Ascending aorta (tissue), 2 donors: ENCODE data around the gene SCAND1. TPM values are rescaled to one million over a fixed set of nuclear protein-coding genes. Genes with fewer than 3 reads are reported as not detected.

Experiments used
- DNase-seq, 2 donors: peaks; one replicate each; pipeline ENCODE4 v3.0.0-alpha.2; 2019; ENCODE audit warnings: low spot score in 2 of 2
- H3K27ac ChIP-seq, 2 donors: fragments of 200-600 bp; sonication (generic); one replicate each; pipeline ENCODE4 v1.5.1; 2016 to 2017; ENCODE audit warnings: mild to moderate bottlenecking in 1 of 2
- H3K27me3 ChIP-seq: fragments of 200-600 bp; sonication (generic); one replicate; pipeline ENCODE4 v1.5.1; 2017
- H3K36me3 ChIP-seq, 2 donors: fragments of 200-600 bp; sonication (generic); one replicate each; pipeline ENCODE4 v1.5.1; 2016
- H3K4me1 ChIP-seq, 2 donors: fragments of 200-600 bp; sonication (generic); one replicate each; pipeline ENCODE4 v1.5.1; 2016 to 2017; ENCODE audit warnings: mild to moderate bottlenecking in 1 of 2
- H3K4me3 ChIP-seq, 2 donors: fragments of 200-600 bp; sonication (generic); one replicate each; pipeline ENCODE4 v1.5.1; 2016 to 2017; ENCODE audit warnings: mild to moderate bottlenecking in 1 of 2
- H3K9me3 ChIP-seq, 2 donors: fragments of 200-600 bp; sonication (generic); one replicate each; pipeline ENCODE4 v1.5.1; 2016
- intact Hi-C: fragments of 100-400 bp; cut with DNase I; formaldehyde crosslinking; loops from one replicate; pipeline ENCODE4 v1.15.1; 2023
- total RNA-seq: library from RNA; depleted of rRNA; stranded (reverse); fragments of >200 nt; gene quantifications from one replicate; pipeline ENCODE4 v1.1.0, GENCODE V29; 2016
- TF ChIP-seq, protein P1 (sequence below), 3 experiments: fragments of 200-600 bp in 2 of 3; fragments of 450-650 bp in 1 of 3; sonication (generic) in 2 of 3; IDR thresholded peaks; one replicate each; pipeline ENCODE4 v1.5.1; 2016 to 2019; ENCODE audit warnings: antibody characterized with exemption in 3 of 3, mild to moderate bottlenecking in 1 of 3, moderate library complexity in 1 of 3

The SCAND1 gene
- total RNA-seq, 1 donor from 2014 or later = 146 TPM

DNA sequence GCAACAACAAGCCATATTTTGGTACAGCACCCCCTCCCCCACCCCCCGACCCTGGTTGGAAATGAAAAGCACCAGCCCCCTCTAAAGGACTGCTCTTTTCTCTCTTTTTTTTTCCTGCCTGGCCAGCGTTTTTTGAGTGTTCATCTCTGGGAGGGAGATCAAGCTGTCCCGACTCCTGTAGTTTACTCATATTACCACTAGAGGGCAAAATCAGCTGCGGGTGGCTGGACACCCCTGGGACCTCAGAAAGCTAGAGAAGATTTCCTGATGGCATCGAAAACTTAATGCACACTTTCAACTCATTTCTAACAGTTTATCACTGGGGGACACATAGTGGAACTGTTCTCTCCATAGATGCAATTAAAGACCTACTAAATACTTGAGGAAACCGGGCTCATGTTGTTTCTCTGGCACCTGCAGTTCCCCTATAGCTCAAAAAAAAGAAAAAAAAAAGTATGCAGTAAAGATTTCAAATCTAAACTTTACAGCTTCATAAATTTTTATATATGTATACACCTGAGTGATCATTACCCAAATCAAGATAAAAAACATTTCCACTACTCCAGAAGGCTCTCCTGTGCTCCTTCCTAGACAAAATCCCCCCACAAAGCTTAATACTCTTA is 38.5 kb upstream of the SCAND1 start:
- Histone ChIP-seq H3K4me3 (no peak overlapping the region), H3K27me3 (no peaks in the 10 kb centered on the region), H3K36me3 (no peaks in the 10 kb centered on the region), H3K9me3 (no peaks in the 10 kb centered on the region), H3K4me1 (no peaks in the 10 kb centered on the region), H3K27ac (no peak overlapping the region)
- no peak for DNase-seq
- intact Hi-C loops = no loop called here
- TF ChIP-seq, protein P1, sequence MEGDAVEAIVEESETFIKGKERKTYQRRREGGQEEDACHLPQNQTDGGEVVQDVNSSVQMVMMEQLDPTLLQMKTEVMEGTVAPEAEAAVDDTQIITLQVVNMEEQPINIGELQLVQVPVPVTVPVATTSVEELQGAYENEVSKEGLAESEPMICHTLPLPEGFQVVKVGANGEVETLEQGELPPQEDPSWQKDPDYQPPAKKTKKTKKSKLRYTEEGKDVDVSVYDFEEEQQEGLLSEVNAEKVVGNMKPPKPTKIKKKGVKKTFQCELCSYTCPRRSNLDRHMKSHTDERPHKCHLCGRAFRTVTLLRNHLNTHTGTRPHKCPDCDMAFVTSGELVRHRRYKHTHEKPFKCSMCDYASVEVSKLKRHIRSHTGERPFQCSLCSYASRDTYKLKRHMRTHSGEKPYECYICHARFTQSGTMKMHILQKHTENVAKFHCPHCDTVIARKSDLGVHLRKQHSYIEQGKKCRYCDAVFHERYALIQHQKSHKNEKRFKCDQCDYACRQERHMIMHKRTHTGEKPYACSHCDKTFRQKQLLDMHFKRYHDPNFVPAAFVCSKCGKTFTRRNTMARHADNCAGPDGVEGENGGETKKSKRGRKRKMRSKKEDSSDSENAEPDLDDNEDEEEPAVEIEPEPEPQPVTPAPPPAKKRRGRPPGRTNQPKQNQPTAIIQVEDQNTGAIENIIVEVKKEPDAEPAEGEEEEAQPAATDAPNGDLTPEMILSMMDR (IDR thresholded peaks at IDR 0.05) = peak; percentile 68 to 85 (median 83)

DNA sequence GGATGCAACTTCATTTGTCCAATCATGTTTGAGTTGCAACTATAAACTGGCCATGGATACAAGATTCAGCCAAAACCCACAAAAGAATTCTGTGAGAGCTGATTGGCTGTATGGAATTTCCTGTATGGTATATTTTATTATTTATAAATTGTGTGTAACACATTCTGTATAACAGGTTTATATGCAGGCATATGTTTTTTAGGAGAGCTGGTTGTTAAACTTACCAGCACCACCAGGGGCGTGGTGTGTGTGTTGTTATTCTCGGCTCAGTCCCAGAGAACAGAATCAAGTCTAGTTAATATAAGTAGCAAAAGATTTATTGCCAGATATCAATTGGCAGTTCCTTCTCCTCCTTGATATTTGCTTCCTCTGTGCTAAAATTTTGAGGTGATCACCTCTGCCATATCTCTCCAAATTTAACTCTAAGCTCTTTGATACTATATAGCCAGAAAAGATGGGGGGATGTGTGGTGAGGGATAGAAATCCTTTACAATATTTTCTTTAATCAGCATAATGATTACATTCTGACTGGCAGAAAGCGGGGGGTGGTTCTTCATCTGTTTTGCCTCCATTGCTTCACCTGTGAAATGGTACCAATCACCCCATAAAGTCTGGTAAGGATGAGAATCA is 37.0 kb upstream of the SCAND1 start:
- TF ChIP-seq, protein P1 (IDR thresholded peaks at IDR 0.05) = peak in 1 of 3 experiments; percentile 34
- H3K27me3 ChIP-seq = no peaks in the 10 kb centered on the region
- H3K4me1 ChIP-seq = no peaks in the 10 kb centered on the region
- H3K36me3 ChIP-seq = no peaks in the 10 kb centered on the region
- DNase-seq = no peak
- intact Hi-C loops = no loop called here
- H3K27ac ChIP-seq = no peak overlapping the region
- H3K9me3 ChIP-seq = no peaks in the 10 kb centered on the region
- no peak overlapping the region for H3K4me3 ChIP-seq

DNA sequence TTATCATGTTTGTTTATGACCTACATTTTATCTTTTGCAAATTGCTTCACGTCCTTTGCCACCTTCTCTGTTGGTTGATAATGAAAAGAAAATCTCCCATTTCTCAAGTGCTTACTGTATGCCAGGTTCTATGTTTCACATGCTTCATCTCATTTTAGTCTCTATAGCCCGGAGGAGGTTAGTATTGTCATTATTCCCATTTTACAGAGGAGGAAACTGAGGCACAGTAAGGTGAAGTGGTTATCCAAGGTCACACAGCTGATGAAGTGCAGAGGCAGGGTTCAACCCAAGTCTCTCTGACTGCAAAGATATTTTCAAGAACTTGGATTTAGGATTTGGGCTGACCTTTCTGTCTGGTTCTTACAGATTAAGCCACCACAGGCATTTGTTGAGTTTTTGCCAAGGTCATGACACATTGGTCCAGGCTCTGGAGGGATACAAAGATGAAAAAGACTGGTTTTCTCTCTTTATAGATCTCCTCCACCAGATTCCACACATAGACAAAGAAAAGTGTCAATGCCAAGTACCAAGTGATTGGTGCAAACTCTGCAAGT is 34.7 kb upstream of the SCAND1 start:
- no peaks in the 10 kb centered on the region for H3K9me3 ChIP-seq
- no peak for DNase-seq
- H3K36me3 ChIP-seq = no peaks in the 10 kb centered on the region
- intact Hi-C loops = no loop called here
- H3K27ac ChIP-seq = no peak overlapping the region
- no peak overlapping the region for H3K4me3 ChIP-seq
- H3K4me1 ChIP-seq = no peaks in the 10 kb centered on the region
- no peaks in the 10 kb centered on the region for H3K27me3 ChIP-seq
- TF ChIP-seq, protein P1 (IDR thresholded peaks at IDR 0.05) = no peak

DNA sequence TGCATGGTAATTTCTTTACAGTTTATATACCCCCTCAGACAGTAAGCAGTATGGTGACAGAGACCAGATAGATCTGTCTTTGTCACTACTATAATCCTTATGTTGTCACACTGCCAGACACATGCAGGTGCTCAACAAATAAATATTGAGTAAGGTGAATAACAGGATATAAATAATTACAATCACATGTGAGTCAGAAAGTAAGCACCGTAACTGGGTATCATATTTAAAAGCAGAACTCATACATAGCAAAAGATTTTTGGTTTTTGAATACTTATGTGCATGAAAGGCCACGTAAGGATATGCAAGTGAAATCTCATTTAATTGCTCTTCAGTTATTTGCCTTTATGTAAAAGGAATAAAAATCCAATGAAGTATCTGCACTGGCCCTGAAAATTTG is 31.5 kb upstream of the SCAND1 start:
- no peak for DNase-seq
- Histone ChIP-seq H3K4me3 (no peak overlapping the region), H3K27me3 (no peaks in the 10 kb centered on the region), H3K36me3 (no peaks in the 10 kb centered on the region), H3K9me3 (no peaks in the 10 kb centered on the region), H3K27ac (no peak overlapping the region), H3K4me1 (no peaks in the 10 kb centered on the region)
- intact Hi-C loops = no loop called here
- TF ChIP-seq, protein P1 (IDR thresholded peaks at IDR 0.05) = no peak

DNA sequence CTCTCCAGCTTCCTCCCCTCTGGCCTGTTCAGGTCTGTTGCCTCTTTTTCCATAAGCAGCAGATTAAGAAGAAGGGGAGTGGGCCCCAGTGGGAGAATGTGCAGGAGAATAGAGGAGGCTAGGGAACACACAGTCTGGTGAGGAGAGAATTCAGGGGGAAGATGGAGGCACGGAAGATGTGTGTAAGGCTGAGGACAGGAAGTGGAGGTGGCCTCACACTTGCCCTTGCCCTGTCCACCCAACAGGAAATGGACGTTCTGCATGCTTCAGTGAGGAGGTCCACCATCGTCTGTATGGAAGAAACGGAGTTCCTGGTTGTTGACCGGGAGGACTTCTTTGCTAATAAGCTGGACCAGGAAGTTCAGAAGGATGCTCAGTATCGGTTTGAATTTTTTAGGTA is 30.1 kb upstream of the SCAND1 start:
- Histone ChIP-seq H3K9me3 (no peaks in the 10 kb centered on the region), H3K4me1 (no peaks in the 10 kb centered on the region), H3K36me3 (no peaks in the 10 kb centered on the region), H3K4me3 (no peak overlapping the region), H3K27ac (no peak overlapping the region), H3K27me3 (no peaks in the 10 kb centered on the region)
- no peak for DNase-seq
- TF ChIP-seq, protein P1 (IDR thresholded peaks at IDR 0.05) = no peak
- intact Hi-C loops = no loop called here
